Left hindlimb (tissue), 1 donor: ENCODE results near the gene ALG14.
A peak's percentile ranks its signal among the peaks of the same experiment; 100 is the strongest.
"Not testable (repeated sequence)": the region's sequence is repeated elsewhere in the genome, so short reads cannot be mapped to it uniquely, and the experiment has no call there.

ENCODE experiments used
- DNase-seq: peaks from one replicate; pipeline ENCODE4 v3.0.0-alpha.2; 2018

Gene ALG14

GRCh38 chr1:95041491-95042165 is 31.1 kb downstream of the ALG14 start:
- DNase-seq, result peak; percentile 78

- no peak for DNase-seq
Measured at GRCh38 chr1:95040032-95040525, 32.7 kb downstream of the ALG14 start.

GRCh38 chr1:95039360-95040031 is 33.3 kb downstream of the ALG14 start:
- DNase-seq, result no peak

GRCh38 chr1:95035536-95035935 is 37.2 kb downstream of the ALG14 start:
- no peak for DNase-seq

- DNase-seq, result no peak
Measured at GRCh38 chr1:95034506-95034905, 38.2 kb downstream of the ALG14 start.

- no peak for DNase-seq
Measured at GRCh38 chr1:95033843-95034242, 38.9 kb downstream of the ALG14 start.

GRCh38 chr1:95029532-95029931 is 43.2 kb downstream of the ALG14 start:
- DNase-seq, result no peak

GRCh38 chr1:95028954-95029353 is 43.8 kb downstream of the ALG14 start:
- DNase-seq, result no peak

- DNase-seq, result no peak
Measured at GRCh38 chr1:95027046-95027445, 45.7 kb downstream of the ALG14 start.

GRCh38 chr1:95023399-95024043 is 49.2 kb downstream of the ALG14 start:
- no peak for DNase-seq

GRCh38 chr1:95022644-95022926 is 50.2 kb downstream of the ALG14 start:
- DNase-seq, result no peak

- peak; percentile 86 for DNase-seq
Measured at GRCh38 chr1:95021805-95022643, 50.7 kb downstream of the ALG14 start.

GRCh38 chr1:95021119-95021518 is 51.6 kb downstream of the ALG14 start:
- DNase-seq, result no peak

GRCh38 chr1:95019466-95019865 is 53.3 kb downstream of the ALG14 start:
- not testable (repeated sequence) for DNase-seq

- no peak for DNase-seq
Measured at GRCh38 chr1:95018602-95019369, 54.0 kb downstream of the ALG14 start.

GRCh38 chr1:95017775-95018174 is 55.0 kb downstream of the ALG14 start:
- no peak for DNase-seq

- DNase-seq, result no peak
Measured at GRCh38 chr1:95015076-95015475, 57.7 kb downstream of the ALG14 start.

- DNase-seq, result no peak
Measured at GRCh38 chr1:95013950-95014574, 58.7 kb downstream of the ALG14 start.

GRCh38 chr1:95012389-95012788 is 60.4 kb downstream of the ALG14 start:
- DNase-seq, result no peak

GRCh38 chr1:95010158-95010557 is 62.6 kb downstream of the ALG14 start:
- DNase-seq, result no peak

GRCh38 chr1:95007687-95008086 is 65.1 kb downstream of the ALG14 start:
- DNase-seq, result no peak

GRCh38 chr1:95006681-95007080 is 66.1 kb downstream of the ALG14 start:
- no peak for DNase-seq
